Measurements from ENCODE around the gene GTPBP6.

GRCh38 chrX:300334-300733, 18.3 kb downstream of the GTPBP6 start:
- no peak for TF ChIP-seq CTCF (IDR thresholded peaks at IDR 0.05)
- no peak for TF ChIP-seq ZFX (IDR thresholded peaks at IDR 0.05; ENCODE audit: borderline replicate concordance)
